AG09319 (cell line): ENCODE data around the gene PITPNB.

Experiments used
- DNase-seq: peaks from one replicate; pipeline ENCODE4 v3.0.0-alpha.2; 2010; ENCODE audit warnings: low read depth; ENCODE audit errors: extremely low read depth
- CTCF ChIP-seq: IDR thresholded peaks from 2 replicates; pipeline ENCODE4 v1.5.1; 2011; ENCODE audit warnings: low read depth, mild to moderate bottlenecking, inconsistent platforms, low read length, moderate library complexity

Gene PITPNB

GRCh38 chr22:27874185-27874584 is 44.9 kb downstream of the PITPNB start:
- TF ChIP-seq CTCF: no peak
- no peak for DNase-seq

GRCh38 chr22:27873472-27873871 is 45.6 kb downstream of the PITPNB start:
- TF ChIP-seq CTCF: no peak
- DNase-seq: no peak

- no peak for TF ChIP-seq CTCF
- no peak for DNase-seq
Measured at GRCh38 chr22:27872488-27872887, 46.6 kb downstream of the PITPNB start.

GRCh38 chr22:27871306-27872014 is 47.6 kb downstream of the PITPNB start:
- TF ChIP-seq CTCF: no peak
- no peak for DNase-seq

GRCh38 chr22:27870234-27871191 is 48.5 kb downstream of the PITPNB start:
- no peak for DNase-seq
- no peak for TF ChIP-seq CTCF

GRCh38 chr22:27868732-27869282 is 50.2 kb downstream of the PITPNB start:
- DNase-seq: no peak
- no peak for TF ChIP-seq CTCF
